ENCODE results near the gene MUL1. TPM values are rescaled to one million over a fixed set of nuclear protein-coding genes. Genes with fewer than 3 reads are reported as not detected.

MUL1 gene
- total RNA-seq, 1 donor from 2014 or later = 31.1 TPM

GRCh38 chr1:20462397-20462796 lies 45.6 kb downstream of the MUL1 start:
- H3K27me3 Mint-ChIP-seq = peaks cover 20% of the 10 kb centered on the region
- no peak for DNase-seq (ENCODE audit: extremely low spot score, unreplicated experiment)
- no peak overlapping the region for H3K4me3 Mint-ChIP-seq
- peaks cover 5% of the 10 kb centered on the region for H3K9me3 Mint-ChIP-seq
- H3K27ac Mint-ChIP-seq = no peak overlapping the region
- H3K4me1 Mint-ChIP-seq (ENCODE audit: unreplicated experiment) = no peaks in the 10 kb centered on the region
- no peaks in the 10 kb centered on the region for H3K36me3 Mint-ChIP-seq
- TF ChIP-seq CTCF (conservative IDR thresholded peaks at IDR 0.05) = no peak

- Mint-ChIP-seq H3K27ac (no peak overlapping the region), H3K4me3 (no peak overlapping the region), H3K9me3 (peaks cover 5% of the 10 kb centered on the region), H3K4me1 (ENCODE audit: unreplicated experiment) (no peaks in the 10 kb centered on the region), H3K36me3 (no peaks in the 10 kb centered on the region), H3K27me3 (peaks cover 22% of the 10 kb centered on the region)
- no peak for TF ChIP-seq CTCF (conservative IDR thresholded peaks at IDR 0.05)
- DNase-seq (ENCODE audit: extremely low spot score, unreplicated experiment) = no peak
Observed at GRCh38 chr1:20458717-20459116, 49.2 kb downstream of the MUL1 start.

GRCh38 chr1:20454004-20454403 lies 53.9 kb downstream of the MUL1 start:
- no peak for DNase-seq (ENCODE audit: extremely low spot score, unreplicated experiment)
- no peaks in the 10 kb centered on the region for H3K4me1 Mint-ChIP-seq (ENCODE audit: unreplicated experiment)
- H3K36me3 Mint-ChIP-seq = no peaks in the 10 kb centered on the region
- H3K27me3 Mint-ChIP-seq = peaks cover 37% of the 10 kb centered on the region
- no peak for TF ChIP-seq CTCF (conservative IDR thresholded peaks at IDR 0.05)
- H3K9me3 Mint-ChIP-seq = no peaks in the 10 kb centered on the region
- H3K4me3 Mint-ChIP-seq = no peak overlapping the region
- H3K27ac Mint-ChIP-seq = no peak overlapping the region

- Mint-ChIP-seq H3K9me3 (no peaks in the 10 kb centered on the region), H3K27ac (no peak overlapping the region), H3K4me3 (no peak overlapping the region), H3K36me3 (no peaks in the 10 kb centered on the region), H3K27me3 (peaks cover 48% of the 10 kb centered on the region), H3K4me1 (ENCODE audit: unreplicated experiment) (no peaks in the 10 kb centered on the region)
- no peak for DNase-seq (ENCODE audit: extremely low spot score, unreplicated experiment)
- TF ChIP-seq CTCF (conservative IDR thresholded peaks at IDR 0.05) = no peak
Observed at GRCh38 chr1:20449735-20450311, 58.1 kb downstream of the MUL1 start.

Other genes starting within 250 kb of the MUL1 start
- 1.9 and 2.8 TPM in 2 replicates for gene VWA5B1, start 217.3 kb downstream of the MUL1 start, total RNA-seq (ENCODE audit: low replicate concordance)
- 28.9 and 43.0 TPM in 2 replicates for gene CAMK2N1, start 21.9 kb downstream of the MUL1 start, total RNA-seq (ENCODE audit: low replicate concordance)
- 0.21 and 1.3 TPM in 2 replicates for gene FAM43B, start 44.4 kb upstream of the MUL1 start, total RNA-seq (ENCODE audit: low replicate concordance)
- 1.5 and 3.0 TPM in 2 replicates for gene CDA, start 80.9 kb upstream of the MUL1 start, total RNA-seq (ENCODE audit: low replicate concordance)
- 33.8 and 37.0 TPM in 2 replicates for gene PINK1, start 125.3 kb upstream of the MUL1 start, total RNA-seq (ENCODE audit: low replicate concordance)
- gene DDOST, start 153.2 kb upstream of the MUL1 start, total RNA-seq (ENCODE audit: low replicate concordance) = 254 and 259 TPM in 2 replicates
- 0.69 and 2.1 TPM in 2 replicates for gene KIF17, start 209.9 kb upstream of the MUL1 start, total RNA-seq (ENCODE audit: low replicate concordance)
- 1.2 and 1.4 TPM in 2 replicates for gene SH2D5, start 224.6 kb upstream of the MUL1 start, total RNA-seq (ENCODE audit: low replicate concordance)

All from type B pancreatic cell (in vitro differentiated cells).